GM06990 (cell line): ENCODE data around the gene CFL1.
A peak's percentile ranks its signal among the peaks of the same experiment; 100 is the strongest.

Experiments
- DNase-seq: peaks from one replicate; pipeline ENCODE4 v3.0.0-alpha.2; 2011; ENCODE audit not compliant: insufficient read length; ENCODE audit errors: extremely low read depth
- H3K27me3 ChIP-seq: replicated peaks from 2 replicates; pipeline ENCODE4 v1.6.0; 2011; ENCODE audit warnings: low read length; ENCODE audit not compliant: control insufficient read depth, insufficient read depth
- H3K36me3 ChIP-seq: 2 replicates; pipeline ENCODE4 v1.5.1; 2011; ENCODE audit warnings: low read length; ENCODE audit not compliant: control insufficient read depth, insufficient read depth
- H3K4me3 ChIP-seq: replicated peaks from 2 replicates; pipeline ENCODE4 v1.5.1; 2011; ENCODE audit warnings: low read depth, mild to moderate bottlenecking, control low read depth, low read length
- CTCF ChIP-seq: IDR thresholded peaks from 2 replicates; pipeline ENCODE4 v1.5.1; 2011; ENCODE audit warnings: low read length, control low read depth, mild to moderate bottlenecking, inconsistent platforms; ENCODE audit not compliant: insufficient read depth, poor library complexity, severe bottlenecking

The CFL1 gene

GRCh38 chr11:65857853-65858680, at the start of gene CFL1:
CFL1 (minus strand) TSS chr11:65858180; CDS start chr11:65858099, 81 bp downstream.
- H3K36me3 ChIP-seq, result peaks cover 33% of the 10 kb centered on the region
- no peaks in the 10 kb centered on the region for H3K27me3 ChIP-seq
- no peak for TF ChIP-seq CTCF
- peak; percentile 99 for DNase-seq
- peak within 1 kb of the TSS; percentile 97 for H3K4me3 ChIP-seq

- no peak overlapping the region for H3K4me3 ChIP-seq
- no peak for DNase-seq
- no peaks in the 10 kb centered on the region; the same call in 1 of the 2 replicates for H3K27me3 ChIP-seq
- no peaks in the 10 kb centered on the region for H3K36me3 ChIP-seq
- no peak for TF ChIP-seq CTCF
Observed at GRCh38 chr11:65906602-65907001, 48.6 kb upstream of the CFL1 start.

GRCh38 chr11:65903715-65904114, 45.7 kb upstream of the CFL1 start:
- Histone ChIP-seq H3K27me3 (no peaks in the 10 kb centered on the region; the same call in 1 of the 2 replicates), H3K4me3 (no peak overlapping the region), H3K36me3 (no peaks in the 10 kb centered on the region)
- TF ChIP-seq CTCF, result no peak
- no peak for DNase-seq

- Histone ChIP-seq H3K36me3 (no peaks in the 10 kb centered on the region), H3K4me3 (no peak overlapping the region), H3K27me3 (no peaks in the 10 kb centered on the region; the same call in 1 of the 2 replicates)
- TF ChIP-seq CTCF, result no peak
- DNase-seq, result no peak
Observed at GRCh38 chr11:65903068-65903481, 45.1 kb upstream of the CFL1 start.

GRCh38 chr11:65900899-65901180, 42.9 kb upstream of the CFL1 start:
- TF ChIP-seq CTCF, result no peak
- Histone ChIP-seq H3K4me3 (no peak overlapping the region), H3K36me3 (no peaks in the 10 kb centered on the region; the same call in none of the 2 replicates), H3K27me3 (no peaks in the 10 kb centered on the region; the same call in 1 of the 2 replicates)
- no peak for DNase-seq
